Spleen (tissue), 7 donors: ENCODE data around the gene EVL.

Experiments used
- CTCF ChIP-seq, 11 experiments: fragments of 200-600 bp in 7 of 11; fragments of 450-650 bp in 4 of 11; sonication (generic) in 4 of 11; IDR thresholded peaks in 8 of 11; conservative IDR thresholded peaks in 3 of 11; 1 replicate in 7 of 11; 2 replicates in 4 of 11; pipeline versions ENCODE4 v1.4.0 to v1.8.0; 2016 to 2021; ENCODE audit warnings: antibody characterized with exemption in 11 of 11, inconsistent platforms in 4 of 11, mild to moderate bottlenecking in 1 of 11
- POLR2A ChIP-seq, 3 donors: fragments of 450-650 bp; IDR thresholded peaks; one replicate each; pipeline ENCODE4 v1.5.1; 2017; ENCODE audit warnings: antibody characterized with exemption in 3 of 3, mild to moderate bottlenecking in 1 of 3
- POLR2AphosphoS5 ChIP-seq, 3 donors: sonication (generic); formaldehyde crosslinking; IDR thresholded peaks; one replicate each; pipeline ENCODE4 v1.5.1; 2017; ENCODE audit warnings: antibody characterized with exemption in 3 of 3
- donor health status: DM: no; HTN: no; CAD: no; lungs with moderate emphysema.
- donor health status: DM: no; HTN: no; CAD: no.
- donor health status: DM: no; HTN: no; CAD: no.

- TF ChIP-seq CTCF (IDR thresholded peaks at IDR 0.05 in 8 of 11, conservative IDR thresholded peaks at IDR 0.05 in 3 of 11) (no peak), POLR2A (IDR thresholded peaks at IDR 0.05) (no peak), POLR2AphosphoS5 (IDR thresholded peaks at IDR 0.05) (peak in 1 of 3 donors; percentile 46)
These were observed 61.2 kb downstream of the EVL start for GRCh38 chr14:100126401-100126800.
